Natural killer cell (primary cell): ENCODE data around the gene SUPT20HL2. TPM values are rescaled to one million over a fixed set of nuclear protein-coding genes. Genes with fewer than 3 reads are reported as not detected.
"Not testable (repeated sequence)": the region's sequence is repeated elsewhere in the genome, so short reads cannot be mapped to it uniquely, and the experiment has no call there.

Source experiments
- ATAC-seq, 3 donors: fragments of 150-1000 bp in 2 of 3; fragments of 200-7000 bp in 1 of 3; cut with Tn5 transposase; 1 replicate in 1 of 3; 2 replicates in 2 of 3; pipeline ENCODE4 v1.10.0; 2021; ENCODE audit warnings: mild to moderate bottlenecking in 2 of 3, moderate library complexity in 2 of 3
- DNase-seq, 2 donors: peaks; one replicate each; pipeline versions ENCODE4 v3.0.0 to v3.0.0-alpha.2; 2013 to 2021; ENCODE audit warnings: mixed read lengths in 1 of 2
- H3K27ac ChIP-seq: one replicate; pipeline ENCODE4 v1.5.1; 2013; ENCODE audit warnings: mild to moderate bottlenecking, low read length
- H3K27me3 ChIP-seq: one replicate; pipeline ENCODE4 v1.6.1; 2013; ENCODE audit warnings: low read length; ENCODE audit not compliant: control insufficient read depth, insufficient read depth
- H3K36me3 ChIP-seq: one replicate; pipeline ENCODE4 v1.6.1; 2013; ENCODE audit warnings: low read length; ENCODE audit not compliant: control insufficient read depth, insufficient read depth
- H3K4me1 ChIP-seq: one replicate; pipeline ENCODE4 v1.6.1; 2013; ENCODE audit warnings: low read length; ENCODE audit not compliant: control insufficient read depth, insufficient read depth
- H3K4me3 ChIP-seq: one replicate; pipeline ENCODE4 v1.5.1; 2013; ENCODE audit warnings: low read length
- H3K9me3 ChIP-seq: one replicate; pipeline ENCODE4 v1.6.1; 2013; ENCODE audit warnings: low read length; ENCODE audit not compliant: control insufficient read depth, insufficient read depth
- H3K27ac Mint-ChIP-seq, 2 donors: one replicate each; pipeline ENCODE4 v1.8.0; 2022; ENCODE audit warnings: mild to moderate bottlenecking in 2 of 2, mixed read lengths in 2 of 2, moderate library complexity in 1 of 2
- H3K27me3 Mint-ChIP-seq, 2 donors: one replicate each; pipeline ENCODE4 v1.8.0; 2022; ENCODE audit warnings: low read depth in 2 of 2, mixed read lengths in 2 of 2
- H3K36me3 Mint-ChIP-seq: one replicate; pipeline ENCODE4 v1.8.0; 2022; ENCODE audit warnings: mixed read lengths
- H3K4me1 Mint-ChIP-seq, 2 donors: one replicate each; pipeline ENCODE4 v1.8.0; 2022; ENCODE audit warnings: mixed read lengths in 2 of 2
- H3K4me3 Mint-ChIP-seq: one replicate; pipeline ENCODE4 v1.8.0; 2022; ENCODE audit warnings: mild to moderate bottlenecking, moderate library complexity, mixed read lengths
- H3K9me3 Mint-ChIP-seq, 2 donors: one replicate each; pipeline ENCODE4 v1.8.0; 2022; ENCODE audit warnings: mixed read lengths in 2 of 2
- WGBS: methylation state at CpG from one replicate; pipeline ENCODE4 v1.1.7; 2013; ENCODE audit warnings: missing lambda C conversion rate; ENCODE audit not compliant: insufficient coverage; 5-methylcytosine and 5-hydroxymethylcytosine counted together
- intact Hi-C: fragments of 100-400 bp; cut with micrococcal nuclease; formaldehyde crosslinking; loops from one replicate; pipeline ENCODE4 v1.14.2; 2022
- total RNA-seq, 4 donors: library from RNA; stranded (reverse); fragments of 120-200 nt in 1 of 4; gene quantifications; one replicate each; pipeline versions ENCODE4 v1.2.3 to v1.2.4, GENCODE V29; 2013 to 2022
- TF ChIP-seq, protein P1 (sequence below): fragments of 200-600 bp; IDR thresholded peaks from one replicate; pipeline ENCODE4 v1.8.0; 2022; ENCODE audit warnings: antibody characterized with exemption

SUPT20HL2 gene
- total RNA-seq, 3 donors from 2014 or later (not counting 1 experiment from before 2014, with no cell fraction given): not detected

DNA sequence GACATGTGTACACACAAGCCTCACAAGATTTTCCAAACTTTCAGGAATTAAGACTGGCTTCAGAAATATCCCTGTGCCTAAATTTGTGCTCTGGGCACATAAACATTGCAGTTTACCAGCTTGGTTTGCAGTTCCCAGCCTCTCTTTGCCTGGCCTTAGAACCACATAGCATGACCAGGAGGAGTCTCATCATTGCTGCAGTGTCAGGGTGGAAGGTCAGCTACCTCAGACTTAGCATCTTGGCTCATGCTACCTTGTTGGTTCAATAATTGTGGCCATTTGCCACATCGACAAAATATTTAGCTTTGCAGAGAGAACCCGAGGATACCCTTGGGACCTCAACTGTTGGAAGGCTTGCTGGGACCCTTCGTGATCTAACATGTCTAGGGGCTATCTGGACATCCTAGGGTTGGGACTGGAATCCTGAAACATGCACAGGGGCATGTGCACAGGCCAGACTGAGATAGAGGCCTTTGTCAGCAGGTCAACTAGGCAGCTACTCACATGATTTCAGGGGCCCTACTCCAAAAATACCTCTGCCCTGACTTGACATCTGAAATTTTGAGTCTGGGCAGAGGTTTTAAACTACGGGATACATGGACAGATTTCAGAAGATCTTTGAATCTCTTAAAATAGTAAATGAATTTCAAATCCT is 8.0 kb upstream of the SUPT20HL2 start:
- H3K27me3 ChIP-seq: no peaks in the 10 kb centered on the region
- H3K4me1 Mint-ChIP-seq: no peaks in the 10 kb centered on the region
- no peaks in the 10 kb centered on the region for H3K36me3 Mint-ChIP-seq
- no peaks in the 10 kb centered on the region for H3K36me3 ChIP-seq
- H3K9me3 ChIP-seq: no peaks in the 10 kb centered on the region
- 88% methylated on average over 3 of the region's 4 CpGs for WGBS
- H3K27ac Mint-ChIP-seq: no peak overlapping the region
- ATAC-seq: no peak
- H3K27ac ChIP-seq: no peak overlapping the region
- no peaks in the 10 kb centered on the region for H3K4me1 ChIP-seq
- intact Hi-C loops: no loop called here
- peaks cover 7 to 16% of the 10 kb centered on the region in 2 donors for H3K27me3 Mint-ChIP-seq
- TF ChIP-seq, protein P1, sequence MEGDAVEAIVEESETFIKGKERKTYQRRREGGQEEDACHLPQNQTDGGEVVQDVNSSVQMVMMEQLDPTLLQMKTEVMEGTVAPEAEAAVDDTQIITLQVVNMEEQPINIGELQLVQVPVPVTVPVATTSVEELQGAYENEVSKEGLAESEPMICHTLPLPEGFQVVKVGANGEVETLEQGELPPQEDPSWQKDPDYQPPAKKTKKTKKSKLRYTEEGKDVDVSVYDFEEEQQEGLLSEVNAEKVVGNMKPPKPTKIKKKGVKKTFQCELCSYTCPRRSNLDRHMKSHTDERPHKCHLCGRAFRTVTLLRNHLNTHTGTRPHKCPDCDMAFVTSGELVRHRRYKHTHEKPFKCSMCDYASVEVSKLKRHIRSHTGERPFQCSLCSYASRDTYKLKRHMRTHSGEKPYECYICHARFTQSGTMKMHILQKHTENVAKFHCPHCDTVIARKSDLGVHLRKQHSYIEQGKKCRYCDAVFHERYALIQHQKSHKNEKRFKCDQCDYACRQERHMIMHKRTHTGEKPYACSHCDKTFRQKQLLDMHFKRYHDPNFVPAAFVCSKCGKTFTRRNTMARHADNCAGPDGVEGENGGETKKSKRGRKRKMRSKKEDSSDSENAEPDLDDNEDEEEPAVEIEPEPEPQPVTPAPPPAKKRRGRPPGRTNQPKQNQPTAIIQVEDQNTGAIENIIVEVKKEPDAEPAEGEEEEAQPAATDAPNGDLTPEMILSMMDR: no peak
- DNase-seq: no peak
- H3K4me3 ChIP-seq: no peak overlapping the region
- peaks cover 0 to 2% of the 10 kb centered on the region in 2 donors for H3K9me3 Mint-ChIP-seq
- no peak overlapping the region for H3K4me3 Mint-ChIP-seq

DNA sequence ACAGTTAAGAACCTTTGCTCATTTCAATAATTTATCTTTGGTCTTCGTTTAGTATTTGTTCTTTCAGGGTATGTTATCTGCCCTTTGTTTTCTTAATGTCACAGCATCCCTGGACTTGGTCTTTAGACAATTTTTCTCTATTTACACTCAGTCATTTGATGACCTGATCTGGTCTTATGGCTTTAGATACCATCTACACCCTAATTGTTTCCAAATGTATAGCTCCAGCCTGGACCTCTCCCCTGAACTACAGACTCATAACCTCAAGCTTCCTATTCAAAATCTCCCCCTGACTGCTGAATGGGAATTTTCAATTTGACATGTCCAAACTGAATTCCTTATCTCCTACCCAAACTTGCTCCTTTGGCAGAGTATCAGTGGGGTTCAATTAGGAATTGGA is 3.7 kb upstream of the SUPT20HL2 start:
- ATAC-seq (no peak), DNase-seq (no peak)
- Mint-ChIP-seq H3K27ac (no peak overlapping the region), H3K9me3 (no peaks in the 10 kb centered on the region), H3K4me1 (no peaks in the 10 kb centered on the region), H3K4me3 (no peak overlapping the region), H3K27me3 (no peaks in the 10 kb centered on the region), H3K36me3 (no peaks in the 10 kb centered on the region)
- Histone ChIP-seq H3K27me3 (no peaks in the 10 kb centered on the region), H3K27ac (no peak overlapping the region), H3K4me3 (no peak overlapping the region), H3K36me3 (no peaks in the 10 kb centered on the region), H3K9me3 (no peaks in the 10 kb centered on the region), H3K4me1 (no peaks in the 10 kb centered on the region)
- 89% methylated on average over 1 of the region's 1 CpG for WGBS
- TF ChIP-seq, protein P1: no peak
- intact Hi-C loops: no loop called here

DNA sequence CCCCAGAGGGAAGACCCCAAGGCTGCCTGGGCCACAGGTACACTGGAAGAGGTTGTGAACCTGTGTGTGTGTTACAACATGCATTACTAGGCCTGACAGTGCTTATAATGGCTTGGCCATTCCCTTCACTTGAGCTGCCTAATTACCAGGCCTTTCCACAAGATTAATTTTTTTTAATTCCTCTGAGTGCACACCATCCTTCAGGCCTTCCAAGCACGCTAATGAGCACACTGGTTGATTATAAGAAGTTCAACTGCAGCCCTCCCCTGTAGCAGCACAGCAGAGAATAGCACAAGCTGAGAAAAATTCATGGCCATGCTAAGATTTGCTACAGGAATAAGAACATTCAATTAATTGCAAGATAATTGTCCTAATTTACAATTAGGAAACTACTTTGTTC is 2.2 kb upstream of the SUPT20HL2 start:
- TF ChIP-seq, protein P1: no peak
- H3K27me3 ChIP-seq: no peaks in the 10 kb centered on the region
- no peak for ATAC-seq
- H3K9me3 ChIP-seq: no peaks in the 10 kb centered on the region
- 63% methylated on average over 1 of the region's 1 CpG for WGBS
- no peak for DNase-seq
- no peak overlapping the region for H3K27ac ChIP-seq
- Mint-ChIP-seq H3K9me3 (no peaks in the 10 kb centered on the region), H3K4me1 (no peaks in the 10 kb centered on the region), H3K36me3 (no peaks in the 10 kb centered on the region), H3K27ac (no peak overlapping the region), H3K4me3 (no peak overlapping the region), H3K27me3 (no peaks in the 10 kb centered on the region)
- H3K4me3 ChIP-seq: no peak overlapping the region
- no peaks in the 10 kb centered on the region for H3K36me3 ChIP-seq
- no peaks in the 10 kb centered on the region for H3K4me1 ChIP-seq
- intact Hi-C loops: no loop called here

DNA sequence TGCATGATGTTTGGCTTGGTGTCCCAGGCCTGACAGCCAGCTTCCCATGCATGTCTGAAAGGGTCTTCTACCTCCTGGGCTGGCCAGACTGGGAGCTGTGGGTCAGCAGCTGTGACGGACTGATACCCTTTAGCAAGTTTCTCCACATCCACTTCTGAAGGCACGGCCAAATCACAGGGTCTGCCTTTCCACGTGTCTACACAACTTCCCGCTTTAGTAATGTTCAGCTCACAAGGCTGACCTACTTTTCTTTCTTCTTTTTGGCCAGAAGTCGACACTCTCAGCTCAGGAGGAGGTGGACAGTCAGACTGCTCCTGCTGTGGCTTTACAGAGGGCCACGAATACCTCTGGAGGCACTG is 1.6 kb downstream of the SUPT20HL2 start:
- H3K4me1 ChIP-seq, H3K4me1 Mint-ChIP-seq: not testable (repeated sequence)

DNA sequence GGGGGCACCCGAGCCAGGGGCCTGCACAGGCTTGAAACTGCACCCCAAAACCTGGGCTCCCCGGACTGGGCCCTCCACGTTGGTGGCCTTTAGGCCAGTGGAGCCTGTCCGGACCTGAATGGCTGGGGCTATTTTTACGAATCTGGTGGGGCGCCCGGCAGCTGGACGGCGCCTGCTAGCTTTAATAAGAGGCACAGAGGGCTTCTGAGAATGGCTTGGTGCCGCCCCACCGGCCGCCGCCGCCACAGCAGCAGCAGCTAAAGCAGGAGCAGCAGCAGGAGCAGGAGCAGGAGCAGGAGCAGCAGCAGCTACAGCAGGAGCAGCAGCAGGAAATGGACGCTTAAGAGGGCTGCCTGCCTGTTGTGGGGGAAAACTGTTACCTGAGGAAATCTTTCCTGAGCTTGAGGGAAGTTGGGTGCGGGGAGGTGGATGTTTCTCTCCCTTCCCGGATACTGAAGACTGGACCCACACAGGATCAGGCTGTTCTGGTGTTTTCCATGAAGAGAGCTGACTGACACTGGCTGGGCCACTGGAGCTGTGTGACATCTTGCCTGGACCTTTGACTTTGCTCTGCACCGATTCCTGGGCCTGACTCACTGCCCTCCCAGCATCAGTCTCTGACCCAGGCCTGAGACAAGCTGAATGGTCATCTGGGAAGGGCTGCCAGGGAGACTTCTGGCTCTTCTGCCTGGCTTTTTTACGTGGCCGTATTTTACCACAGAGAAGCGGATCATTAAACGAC is 2.2 kb downstream of the SUPT20HL2 start:
- H3K4me3 ChIP-seq, H3K27me3 ChIP-seq, H3K9me3 ChIP-seq, DNase-seq, H3K27ac Mint-ChIP-seq, H3K4me1 Mint-ChIP-seq, H3K4me3 Mint-ChIP-seq, H3K4me1 ChIP-seq, H3K36me3 Mint-ChIP-seq, H3K9me3 Mint-ChIP-seq, ATAC-seq, intact Hi-C loops, H3K36me3 ChIP-seq, H3K27ac ChIP-seq: not testable (repeated sequence)
- peaks cover 0 to 16% of the 10 kb centered on the region in 2 donors for H3K27me3 Mint-ChIP-seq
- 92% methylated on average over 18 of the region's 22 CpGs for WGBS

More for the DNA sequence above, 1.6 kb downstream of the SUPT20HL2 start:
- H3K27ac Mint-ChIP-seq, H3K27me3 ChIP-seq, H3K4me3 ChIP-seq, H3K36me3 ChIP-seq, DNase-seq, H3K27ac ChIP-seq, H3K9me3 Mint-ChIP-seq, intact Hi-C loops, H3K36me3 Mint-ChIP-seq, H3K9me3 ChIP-seq, H3K4me3 Mint-ChIP-seq: not testable (repeated sequence)
- 60% methylated on average over 3 of the region's 6 CpGs for WGBS
- ATAC-seq: peak in 1 of 3 donors; percentile 18
- peaks cover 0 to 10% of the 10 kb centered on the region in 2 donors for H3K27me3 Mint-ChIP-seq

DNA sequence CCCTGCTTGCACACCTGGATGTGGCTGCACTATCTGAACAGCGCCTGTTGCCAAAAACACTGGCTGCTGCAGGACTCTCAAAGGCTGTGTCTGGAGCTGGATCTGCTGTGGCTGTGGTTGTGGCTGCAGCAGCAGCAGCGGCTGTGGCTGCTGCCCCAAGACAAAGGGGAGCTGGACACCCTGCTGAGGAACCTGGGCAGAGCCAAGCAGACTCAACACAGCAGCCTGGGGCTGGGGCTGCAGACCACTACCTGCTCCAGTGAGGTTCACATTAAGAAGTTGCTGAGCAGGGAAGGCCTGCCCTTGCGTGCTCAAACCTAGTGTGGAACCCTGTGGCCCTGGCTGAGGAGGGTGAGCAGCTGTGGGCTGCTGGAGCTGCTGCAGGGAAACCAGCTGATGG is 3.0 kb downstream of the SUPT20HL2 start:
- H3K27ac ChIP-seq, H3K4me3 Mint-ChIP-seq, H3K36me3 ChIP-seq, H3K4me1 Mint-ChIP-seq, H3K36me3 Mint-ChIP-seq, DNase-seq, H3K27ac Mint-ChIP-seq, H3K4me3 ChIP-seq, H3K9me3 ChIP-seq, H3K27me3 ChIP-seq, intact Hi-C loops, ATAC-seq, H3K9me3 Mint-ChIP-seq, H3K4me1 ChIP-seq: not testable (repeated sequence)
- WGBS: 54% methylated on average over 3 of the region's 3 CpGs
- peaks cover 0 to 21% of the 10 kb centered on the region in 2 donors for H3K27me3 Mint-ChIP-seq
